ENCODE data around the gene MGAT5. TPM values are rescaled to one million over a fixed set of nuclear protein-coding genes. Genes with fewer than 3 reads are reported as not detected.

MGAT5 gene
- total RNA-seq, 1 donor from 2014 or later, result 58.8 TPM

DNA sequence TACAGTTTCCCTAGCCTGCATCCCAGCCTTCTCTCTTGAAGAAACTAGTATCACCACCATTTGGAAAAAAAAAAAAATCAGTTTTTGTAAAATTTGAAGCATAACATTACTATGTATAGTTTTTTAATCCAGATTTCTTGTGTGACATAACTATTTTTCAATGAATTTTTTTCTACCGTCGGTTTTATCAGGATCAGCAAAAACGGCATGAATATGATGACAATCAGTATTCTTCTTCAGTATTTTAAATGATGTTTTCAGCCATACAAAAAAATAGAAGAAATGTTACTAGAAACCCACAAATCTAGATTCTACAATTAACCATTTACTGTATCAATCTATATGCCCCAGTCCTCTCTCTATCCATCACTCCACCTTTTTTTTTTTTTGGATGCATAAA, 103.9 kb downstream of the MGAT5 start:
- Mint-ChIP-seq H3K27ac (ENCODE audit: unreplicated experiment) (no peak overlapping the region), H3K9me3 (ENCODE audit: unreplicated experiment) (no peaks in the 10 kb centered on the region), H3K27me3 (ENCODE audit: unreplicated experiment) (no peaks in the 10 kb centered on the region), H3K36me3 (ENCODE audit: unreplicated experiment) (no peaks in the 10 kb centered on the region), H3K4me3 (ENCODE audit: unreplicated experiment) (no peak overlapping the region), H3K4me1 (ENCODE audit: low read depth, unreplicated experiment) (peaks cover 15% of the 10 kb centered on the region)
- no peak for DNase-seq
- TF ChIP-seq CTCF (IDR thresholded peaks at IDR 0.05; ENCODE audit: partially characterized antibody, unreplicated experiment), result no peak

DNA sequence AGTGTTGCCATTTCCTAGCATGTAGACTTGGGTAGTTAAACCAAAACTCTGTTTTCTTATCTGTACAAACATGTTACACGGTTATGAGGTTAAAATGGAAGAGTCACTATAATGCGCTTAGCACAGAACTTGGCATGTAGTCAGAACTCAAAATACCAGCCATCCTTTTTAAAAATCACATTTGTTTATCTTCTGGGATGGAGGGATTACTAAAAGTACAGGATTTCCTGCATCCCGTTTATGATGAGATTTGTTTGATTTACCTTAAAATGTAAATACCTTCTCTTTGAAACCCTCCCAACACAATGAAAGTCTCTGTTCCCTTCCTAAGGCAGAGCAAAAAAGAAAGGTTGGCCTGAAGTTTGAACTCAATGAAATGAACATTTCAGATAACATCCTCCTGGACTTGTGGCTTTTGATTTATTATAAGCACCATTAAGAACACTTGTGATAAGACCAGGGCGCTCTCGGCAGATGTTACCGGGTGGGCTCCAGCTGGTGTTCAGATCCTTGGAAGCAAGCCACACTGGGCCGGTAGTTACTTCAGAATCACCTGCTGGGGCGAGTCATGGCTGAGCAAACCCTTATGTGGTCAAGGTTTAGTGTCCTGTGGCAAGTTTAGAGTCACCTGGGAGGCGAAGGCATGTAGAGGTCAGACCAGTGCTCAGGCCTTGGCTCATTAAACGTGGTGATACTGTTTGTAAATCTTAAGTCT, 105.7 kb downstream of the MGAT5 start:
- Mint-ChIP-seq H3K36me3 (ENCODE audit: unreplicated experiment) (no peaks in the 10 kb centered on the region), H3K4me1 (ENCODE audit: low read depth, unreplicated experiment) (peaks cover 15% of the 10 kb centered on the region), H3K9me3 (ENCODE audit: unreplicated experiment) (no peaks in the 10 kb centered on the region), H3K27me3 (ENCODE audit: unreplicated experiment) (no peaks in the 10 kb centered on the region), H3K27ac (ENCODE audit: unreplicated experiment) (no peak overlapping the region), H3K4me3 (ENCODE audit: unreplicated experiment) (no peak overlapping the region)
- no peak for DNase-seq
- TF ChIP-seq CTCF (IDR thresholded peaks at IDR 0.05; ENCODE audit: partially characterized antibody, unreplicated experiment), result no peak

DNA sequence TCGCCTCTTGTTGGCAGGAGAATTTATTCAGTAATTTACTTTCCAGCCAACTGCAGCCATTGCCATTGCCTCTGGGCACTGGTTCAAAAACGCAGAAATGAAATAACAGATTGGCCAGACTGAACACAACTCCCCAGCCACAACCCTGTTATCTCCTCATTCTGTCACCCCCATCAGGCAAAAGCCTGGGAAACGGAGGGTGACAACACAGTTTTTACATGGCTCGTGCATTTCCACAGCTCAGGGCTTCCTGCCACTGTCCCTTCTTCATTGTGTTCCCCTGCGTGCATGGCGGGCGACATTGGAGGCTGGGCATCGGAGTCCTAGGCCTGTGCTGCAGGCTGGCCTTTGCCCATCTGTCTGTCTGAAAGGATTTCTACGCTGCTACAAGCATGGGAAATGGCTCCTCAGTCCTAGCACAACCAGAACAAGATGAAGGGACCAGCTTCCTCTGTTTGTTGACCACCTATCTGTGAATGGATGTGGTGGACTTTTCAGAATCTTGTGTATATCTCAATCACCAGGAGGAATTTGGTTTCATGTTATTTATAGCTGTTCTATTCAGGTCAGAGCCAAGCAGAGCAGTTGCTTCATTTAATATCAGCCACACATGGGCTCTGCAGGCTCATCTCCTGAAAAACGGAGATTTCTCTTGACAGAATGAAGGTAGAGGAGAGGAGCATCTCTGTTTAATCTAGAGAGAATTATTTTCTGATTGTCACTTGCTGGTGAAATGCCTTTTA, 107.0 kb downstream of the MGAT5 start:
- DNase-seq, result peak; percentile 29
- TF ChIP-seq CTCF (IDR thresholded peaks at IDR 0.05; ENCODE audit: partially characterized antibody, unreplicated experiment), result no peak
- H3K27me3 Mint-ChIP-seq (ENCODE audit: unreplicated experiment), result peaks cover 1% of the 10 kb centered on the region
- H3K27ac Mint-ChIP-seq (ENCODE audit: unreplicated experiment), result no peak overlapping the region
- peaks cover 6% of the 10 kb centered on the region for H3K36me3 Mint-ChIP-seq (ENCODE audit: unreplicated experiment)
- H3K4me3 Mint-ChIP-seq (ENCODE audit: unreplicated experiment), result no peak overlapping the region
- no peaks in the 10 kb centered on the region for H3K9me3 Mint-ChIP-seq (ENCODE audit: unreplicated experiment)
- peaks cover 15% of the 10 kb centered on the region for H3K4me1 Mint-ChIP-seq (ENCODE audit: low read depth, unreplicated experiment)

DNA sequence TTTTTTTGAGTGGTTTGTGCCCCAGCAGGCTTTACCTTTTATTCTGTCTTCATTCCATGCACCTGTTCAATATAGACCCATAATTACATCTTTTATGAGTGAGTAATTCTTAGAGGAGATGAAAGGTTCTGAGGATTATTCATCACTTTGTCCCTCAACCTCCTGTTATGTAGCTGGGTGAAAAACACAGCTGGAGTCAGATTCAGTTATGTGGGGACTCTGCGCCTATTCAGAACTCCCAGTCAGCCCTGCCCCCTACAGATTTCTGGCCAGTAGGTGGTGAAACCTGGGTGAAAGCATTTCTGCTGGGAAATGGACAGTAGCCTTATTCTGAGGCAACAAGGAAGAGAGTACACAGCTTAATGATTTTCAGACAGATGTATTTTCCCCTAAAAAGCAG, 107.8 kb downstream of the MGAT5 start:
- Mint-ChIP-seq H3K36me3 (ENCODE audit: unreplicated experiment) (peaks cover 6% of the 10 kb centered on the region), H3K27me3 (ENCODE audit: unreplicated experiment) (peaks cover 1% of the 10 kb centered on the region), H3K4me3 (ENCODE audit: unreplicated experiment) (no peak overlapping the region), H3K27ac (ENCODE audit: unreplicated experiment) (no peak overlapping the region), H3K4me1 (ENCODE audit: low read depth, unreplicated experiment) (peaks cover 15% of the 10 kb centered on the region), H3K9me3 (ENCODE audit: unreplicated experiment) (no peaks in the 10 kb centered on the region)
- no peak for DNase-seq
- TF ChIP-seq CTCF (IDR thresholded peaks at IDR 0.05; ENCODE audit: partially characterized antibody, unreplicated experiment), result no peak

- peaks cover 6% of the 10 kb centered on the region for H3K36me3 Mint-ChIP-seq (ENCODE audit: unreplicated experiment)
- peaks cover 1% of the 10 kb centered on the region for H3K27me3 Mint-ChIP-seq (ENCODE audit: unreplicated experiment)
- DNase-seq, result no peak
- H3K27ac Mint-ChIP-seq (ENCODE audit: unreplicated experiment), result no peak overlapping the region
- no peaks in the 10 kb centered on the region for H3K9me3 Mint-ChIP-seq (ENCODE audit: unreplicated experiment)
- no peak overlapping the region for H3K4me3 Mint-ChIP-seq (ENCODE audit: unreplicated experiment)
- no peak for TF ChIP-seq CTCF (IDR thresholded peaks at IDR 0.05; ENCODE audit: partially characterized antibody, unreplicated experiment)
- H3K4me1 Mint-ChIP-seq (ENCODE audit: low read depth, unreplicated experiment), result peaks cover 15% of the 10 kb centered on the region
Observed at GRCh38 chr2:134362152-134362668, 108.3 kb downstream of the MGAT5 start.

Measured in glutamatergic neuron (in vitro differentiated cells).